Activated CD8-positive, alpha-beta memory T cell treated with anti-CD3 and anti-CD28 coated beads for 4 hours (primary cell): Measurements from ENCODE around the gene BIRC5.
A peak's percentile ranks its signal among the peaks of the same experiment; 100 is the strongest.
"Not testable (repeated sequence)": the region's sequence is repeated elsewhere in the genome, so short reads cannot be mapped to it uniquely, and the experiment has no call there.

Experiments
- DNase-seq, 2 donors: peaks; one replicate each; pipeline ENCODE4 v3.0.0-alpha.2; 2020; ENCODE audit warnings: low read depth in 2 of 2

The BIRC5 gene

GRCh38 chr17:78240012-78240655 lies 26.1 kb downstream of the BIRC5 start:
- DNase-seq = no peak

DNA sequence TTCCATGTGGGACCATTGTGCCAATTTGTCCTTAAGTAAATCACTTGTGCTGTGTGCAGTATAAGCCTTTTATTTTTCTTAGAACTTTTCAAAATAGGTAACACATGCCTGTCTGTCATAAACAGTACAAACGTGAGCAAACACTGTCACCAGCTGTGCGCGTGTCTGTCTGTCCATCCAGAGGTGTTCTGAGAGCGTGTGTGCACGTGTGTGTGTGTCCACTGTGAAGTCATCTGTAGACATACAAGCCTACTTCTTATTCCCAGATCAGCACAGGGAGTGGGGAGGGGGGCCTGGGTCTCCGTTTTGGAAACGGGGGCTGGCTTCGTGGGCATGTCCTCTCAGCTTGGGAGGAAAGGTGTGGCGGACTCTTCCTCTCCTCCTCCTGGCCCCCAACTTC lies 26.8 kb downstream of the BIRC5 start:
- DNase-seq = no peak

DNA sequence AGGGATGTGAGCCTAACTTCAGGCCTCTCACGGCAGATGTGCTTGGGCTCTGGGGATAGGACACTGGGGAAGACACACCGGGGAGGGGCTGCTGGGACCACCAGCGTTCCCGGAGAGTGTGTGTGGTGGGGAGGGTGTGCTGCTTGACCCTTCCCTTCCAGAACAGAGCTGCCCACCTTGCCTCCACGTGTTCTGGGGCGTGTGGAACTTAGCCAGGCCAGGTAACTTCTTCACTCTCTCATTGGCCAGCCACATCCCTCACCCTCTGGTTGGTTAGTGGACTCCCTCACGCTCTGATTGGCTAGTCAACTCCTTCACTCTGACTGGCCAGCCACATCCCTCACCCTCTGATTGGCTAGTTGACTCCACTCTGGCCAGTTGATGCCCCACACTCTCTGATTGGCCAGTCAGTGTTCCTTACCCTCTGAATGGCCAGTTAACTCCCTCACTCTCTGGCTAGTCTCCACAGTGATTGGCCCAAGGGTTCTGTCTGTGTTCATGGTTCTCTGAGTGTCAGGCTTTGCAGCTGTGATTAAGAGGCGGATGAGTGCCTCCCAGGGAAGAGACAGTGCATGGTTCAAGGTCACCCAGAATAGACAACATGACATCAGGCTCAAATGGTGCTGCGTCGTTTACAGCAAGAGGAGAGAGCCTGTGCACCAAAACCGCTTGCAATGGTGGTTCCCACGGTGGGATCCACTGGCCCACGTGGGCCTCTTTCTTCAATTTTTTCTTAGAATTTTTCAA lies 27.4 kb downstream of the BIRC5 start:
- DNase-seq = no peak

GRCh38 chr17:78242024-78242742 lies 28.1 kb downstream of the BIRC5 start:
- DNase-seq = no peak

- no peak for DNase-seq
These were observed 33.3 kb downstream of the BIRC5 start for GRCh38 chr17:78247304-78247703.

DNA sequence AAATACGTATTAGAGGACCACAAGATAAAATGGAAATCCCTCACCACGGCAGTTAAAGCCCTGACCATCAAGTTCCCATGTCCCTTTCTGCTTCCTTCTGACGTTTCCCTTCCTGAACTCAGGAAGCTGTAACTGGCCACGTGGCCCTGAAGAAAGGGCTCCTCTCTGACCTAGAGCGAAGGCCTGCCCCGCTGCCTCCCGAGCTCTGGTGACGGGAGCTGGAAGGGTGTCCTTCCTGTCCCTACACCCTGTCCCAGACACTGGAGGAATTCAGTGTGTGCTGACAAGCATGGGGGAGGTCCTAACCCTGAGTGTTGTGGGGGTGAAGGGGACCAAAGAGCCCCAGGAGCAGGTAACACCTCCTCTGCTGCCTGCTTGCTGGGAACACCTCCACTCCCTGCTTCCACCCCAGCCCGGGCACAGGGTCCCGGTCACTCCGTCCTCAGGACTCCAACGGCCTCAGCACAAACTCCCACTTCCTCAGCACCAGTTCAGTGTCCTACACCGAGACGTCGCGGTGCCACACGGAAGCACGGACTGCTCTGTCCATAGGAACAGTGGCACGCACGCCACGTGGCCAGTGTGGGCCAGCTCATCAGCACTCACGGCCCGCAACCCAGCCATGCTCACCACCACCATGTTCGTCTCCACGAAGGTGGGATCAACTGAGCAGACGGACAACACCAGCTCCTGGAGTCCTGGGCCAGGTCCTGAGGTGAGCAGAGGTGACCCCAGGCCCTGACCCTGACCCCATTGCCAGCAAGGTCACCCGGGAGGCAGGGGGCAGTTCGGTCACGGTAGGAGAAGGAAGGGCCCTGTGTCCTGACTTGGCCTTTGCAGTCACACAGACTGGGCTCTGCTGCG lies 34.2 kb downstream of the BIRC5 start:
- no peak for DNase-seq

DNA sequence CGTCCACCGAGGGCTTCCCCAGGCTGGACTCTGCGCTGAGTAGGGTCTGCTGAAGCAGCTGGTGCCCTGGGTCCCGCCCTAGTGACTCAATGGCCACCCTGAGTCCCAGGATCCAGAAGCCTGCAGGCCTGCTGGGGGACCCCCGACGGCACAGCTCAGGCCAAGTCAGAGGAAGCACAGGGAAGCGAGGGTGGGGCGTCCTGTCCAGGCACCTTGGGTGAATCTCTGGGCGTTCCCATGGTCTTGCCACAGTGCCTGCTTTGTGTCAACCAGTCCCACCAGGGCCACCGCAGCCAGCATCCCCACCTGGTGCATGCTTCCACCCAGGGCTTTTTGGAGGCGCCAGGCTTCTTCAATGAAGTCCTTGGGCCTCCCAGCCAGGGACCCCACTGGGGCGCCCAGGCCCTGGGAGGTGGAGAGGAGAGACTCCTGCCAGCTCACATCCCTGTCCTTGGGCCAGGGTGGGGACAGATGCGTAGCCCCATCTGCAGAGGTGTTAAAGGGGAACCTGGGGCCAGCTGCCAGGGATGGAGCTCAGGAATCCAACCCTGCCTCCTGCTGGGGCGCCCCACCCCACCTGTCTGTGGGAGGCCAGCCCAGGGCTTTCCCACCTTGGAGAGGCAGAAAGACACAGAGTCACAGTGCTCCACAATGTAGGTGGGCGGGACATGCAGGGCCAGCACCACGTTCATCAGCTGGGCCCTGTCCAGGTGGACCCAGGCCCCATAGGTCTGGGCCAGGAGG lies 35.2 kb downstream of the BIRC5 start:
- no peak for DNase-seq

DNA sequence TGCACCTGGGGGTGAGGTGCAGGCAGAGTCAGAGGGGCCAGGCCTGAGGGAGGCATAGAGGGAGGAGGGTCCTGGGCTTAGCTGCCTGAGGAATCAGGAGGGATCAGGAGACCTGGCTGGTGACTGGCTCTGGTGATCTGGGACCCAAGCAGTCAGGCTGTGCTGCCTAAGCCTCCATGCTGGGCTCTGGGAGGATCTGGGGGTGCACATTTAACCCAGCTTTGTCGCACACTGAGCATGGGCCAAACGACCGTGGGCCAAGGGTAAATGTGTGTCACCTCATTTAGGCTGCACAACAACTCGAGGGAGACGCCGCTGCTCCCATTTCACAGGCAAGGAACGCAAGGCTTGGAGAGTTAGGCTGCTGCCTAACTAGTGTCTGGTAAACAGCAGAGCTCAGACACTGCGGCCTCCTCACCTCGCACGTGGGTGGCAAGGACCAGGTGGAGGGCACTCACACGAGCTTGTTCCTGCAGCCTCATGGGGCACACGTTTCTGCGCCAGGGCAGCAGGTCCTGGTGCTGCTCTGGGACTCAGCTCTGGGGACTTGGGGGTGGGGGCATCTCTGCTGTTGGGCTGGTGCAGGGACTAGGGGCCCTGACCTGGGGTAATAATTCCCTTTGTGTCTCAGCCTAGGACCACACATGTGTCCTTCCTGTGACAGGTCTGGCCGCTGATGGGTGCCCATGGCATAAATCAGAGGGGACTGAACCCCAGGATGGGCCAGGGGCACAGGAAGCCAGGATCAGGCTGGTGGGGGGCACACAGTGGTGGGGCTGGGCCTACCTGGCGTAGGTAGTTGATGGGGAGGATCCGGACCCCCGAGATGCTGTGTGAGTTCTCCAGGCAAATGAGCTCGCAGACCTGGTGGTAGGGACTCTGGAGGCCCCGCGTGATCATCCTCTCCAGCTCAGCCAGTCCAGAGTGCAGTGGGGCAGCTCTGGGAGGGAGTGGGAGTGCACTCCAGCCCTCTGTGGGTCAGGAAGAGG lies 36.1 kb downstream of the BIRC5 start:
- no peak for DNase-seq

DNA sequence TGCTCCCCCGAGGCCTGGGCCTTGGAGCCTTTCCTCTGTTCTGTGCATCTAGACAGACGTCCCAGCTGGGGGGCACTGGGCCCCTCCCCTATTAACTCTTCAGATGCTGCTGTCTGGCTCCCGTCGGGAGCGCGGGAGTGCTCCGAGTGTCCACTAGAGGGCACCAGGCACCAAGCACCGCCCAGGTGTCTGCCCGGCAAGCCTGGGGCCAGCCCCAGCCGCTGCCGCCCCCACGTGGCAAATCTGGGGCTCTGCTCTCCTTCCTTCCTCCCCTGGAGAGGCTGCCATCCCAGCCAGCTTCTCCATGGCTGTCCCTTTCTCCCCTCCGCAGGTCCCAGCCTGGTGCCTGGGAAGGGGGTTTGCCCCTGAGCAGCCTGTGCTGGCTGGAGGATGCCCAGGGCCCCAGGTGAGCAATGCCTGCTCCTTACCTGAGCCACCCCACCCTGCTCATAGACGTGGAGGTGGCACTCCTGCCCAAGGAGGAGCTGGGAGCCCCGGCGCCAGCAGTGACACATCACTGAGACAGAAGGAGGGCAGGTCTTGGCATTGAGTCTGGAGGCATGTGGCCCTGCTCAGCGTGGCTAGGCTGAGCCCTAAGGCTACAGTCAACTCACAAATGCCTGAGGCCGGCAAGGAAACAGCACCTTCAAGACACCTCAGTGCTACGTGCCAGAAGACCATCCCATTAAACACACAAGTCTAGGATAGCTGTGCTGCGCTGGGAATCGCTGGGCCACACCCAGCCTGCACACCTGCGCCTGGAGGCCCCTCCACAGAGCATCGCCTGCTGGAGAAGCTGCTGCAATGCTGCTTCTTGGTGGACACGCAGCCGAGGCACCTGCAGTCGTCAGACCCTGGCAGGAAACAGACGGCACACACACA lies 37.1 kb downstream of the BIRC5 start:
- DNase-seq = peak; percentile 60 to 72

DNA sequence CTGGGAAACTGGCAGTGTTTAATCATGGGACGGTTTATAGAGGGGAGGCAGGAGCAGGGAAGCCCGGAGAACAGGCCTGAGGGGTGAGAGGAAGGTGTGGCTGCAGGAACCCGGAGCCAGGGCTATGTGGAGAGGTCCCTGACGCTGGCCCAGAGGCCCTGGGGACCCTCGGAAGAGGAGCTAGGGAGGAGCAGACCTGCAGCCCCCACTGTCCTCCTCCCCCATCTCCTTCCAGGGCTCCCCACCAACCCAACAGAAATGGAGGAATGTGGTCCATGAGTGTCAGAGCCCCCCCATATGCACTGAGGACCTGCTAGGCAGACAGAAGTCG lies 37.7 kb downstream of the BIRC5 start:
- no peak for DNase-seq

DNA sequence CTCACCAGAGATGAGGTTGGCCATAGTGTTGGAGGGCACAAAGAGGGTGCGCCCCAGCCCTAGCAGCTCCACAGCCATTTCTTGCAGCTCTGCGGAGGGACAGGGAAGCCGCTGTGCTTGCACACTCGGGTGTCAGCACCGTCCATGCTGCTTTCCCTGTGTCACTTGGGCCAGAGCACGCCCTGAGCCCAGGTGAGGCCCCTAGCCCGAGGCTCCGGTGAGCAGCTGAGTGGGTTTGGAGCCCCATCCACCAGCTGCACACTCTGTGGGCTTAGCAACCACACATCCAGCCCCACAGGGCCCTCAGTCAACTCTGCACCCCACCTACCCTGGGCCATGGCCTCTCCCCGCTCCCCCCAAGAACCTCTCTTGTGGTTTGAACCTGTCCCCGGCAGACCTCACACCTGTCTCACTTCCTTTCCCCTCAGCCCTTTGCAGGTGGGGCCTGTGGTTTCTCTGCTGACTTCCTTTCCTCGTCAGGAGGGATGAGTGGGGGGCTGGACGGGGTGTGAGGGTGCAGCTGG lies 38.1 kb downstream of the BIRC5 start:
- DNase-seq = peak in 1 of 2 donors; percentile 38

- no peak for DNase-seq
These were observed 38.9 kb downstream of the BIRC5 start for GRCh38 chr17:78252701-78253635.

DNA sequence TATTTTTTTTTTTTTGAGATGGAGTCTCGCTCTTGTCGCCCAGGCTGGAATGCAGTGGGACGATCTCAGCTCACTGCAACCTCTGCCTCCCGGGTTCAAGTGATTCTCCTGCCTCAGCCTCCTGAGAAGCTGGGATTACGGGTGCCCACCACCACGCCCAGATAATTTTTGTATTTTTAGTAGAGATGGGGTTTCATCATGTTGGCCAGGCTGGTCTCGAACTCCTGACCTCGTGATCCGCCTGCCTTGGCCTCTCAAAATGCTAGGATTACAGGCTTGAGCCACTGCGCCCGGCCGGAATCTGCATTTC lies 39.5 kb downstream of the BIRC5 start:
- not testable (repeated sequence) for DNase-seq

DNA sequence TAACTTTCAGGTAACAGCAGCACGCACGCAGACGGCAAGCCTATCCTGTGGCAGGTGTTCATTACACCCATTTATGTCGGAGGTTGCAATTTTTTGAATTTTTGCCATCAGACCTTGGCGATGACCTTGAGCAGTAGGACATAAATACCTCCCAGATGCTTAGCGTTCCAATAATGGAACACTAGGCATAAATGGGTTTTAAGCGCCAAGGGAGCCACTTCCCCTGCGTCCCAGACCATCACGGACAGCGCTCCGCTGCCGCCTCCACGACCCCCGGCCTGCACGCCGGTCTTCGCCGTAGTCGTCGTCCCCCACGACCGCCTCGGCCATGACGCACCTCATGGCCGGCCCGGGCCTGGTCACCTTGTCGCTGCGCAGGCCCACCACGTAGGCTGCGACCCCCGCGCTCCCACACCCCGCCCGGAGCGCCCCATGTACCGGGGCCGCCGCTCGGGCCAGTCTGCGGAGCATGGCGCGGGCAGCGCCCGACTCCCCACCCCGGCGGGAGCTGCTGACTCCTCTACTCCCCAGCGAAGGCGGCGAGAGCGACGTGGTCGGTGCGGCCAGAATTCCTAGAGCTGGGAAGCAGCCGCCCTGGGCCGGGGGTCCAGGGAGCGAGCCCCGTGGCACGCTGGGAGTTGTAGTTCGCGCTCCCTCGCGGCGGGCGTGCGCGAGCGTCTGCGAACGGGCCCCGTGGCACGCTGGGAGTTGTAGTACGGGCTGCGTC lies 40.1 kb downstream of the BIRC5 start:
- DNase-seq = peak; percentile 49 to 61

DNA sequence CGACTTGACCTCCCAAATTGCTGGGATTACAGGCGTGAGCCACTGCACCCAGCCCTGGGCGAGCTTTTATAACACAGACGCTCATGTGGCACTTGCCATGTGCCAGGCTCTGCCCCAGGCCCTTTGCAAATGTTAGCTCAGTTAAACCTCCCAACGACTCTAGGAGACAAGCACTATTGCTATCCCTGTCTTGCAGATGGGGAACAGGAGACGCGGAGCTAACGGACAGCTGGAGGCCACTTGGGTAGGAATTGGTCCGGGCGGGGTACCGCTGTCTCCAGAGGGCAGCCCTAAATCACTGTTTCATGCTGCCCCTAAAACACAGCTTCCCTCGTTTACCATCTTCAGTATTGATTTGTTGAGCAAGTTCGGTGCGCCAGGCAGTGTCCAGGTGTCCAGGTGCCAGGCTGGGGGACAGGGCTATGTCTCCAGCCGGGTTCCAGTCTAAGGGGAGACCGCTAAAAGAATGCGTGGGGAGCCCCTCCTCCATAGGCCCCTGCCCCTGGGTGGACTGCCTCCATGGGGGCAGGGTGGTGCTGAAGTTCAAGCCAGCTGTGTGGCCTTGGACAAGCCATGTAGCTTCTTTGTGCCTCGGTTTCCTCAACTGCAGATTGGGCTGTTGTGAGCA lies 41.1 kb downstream of the BIRC5 start:
- no peak for DNase-seq

- no peak for DNase-seq
These were observed 42.1 kb downstream of the BIRC5 start for GRCh38 chr17:78255953-78256706.
